Measurements from ENCODE around the gene BCR. TPM values are rescaled to one million over a fixed set of nuclear protein-coding genes. Genes with fewer than 3 reads are reported as not detected.

BCR gene
- total RNA-seq, 3 donors from 2014 or later = 25.3 to 44.6 (median 35.1) TPM

DNA sequence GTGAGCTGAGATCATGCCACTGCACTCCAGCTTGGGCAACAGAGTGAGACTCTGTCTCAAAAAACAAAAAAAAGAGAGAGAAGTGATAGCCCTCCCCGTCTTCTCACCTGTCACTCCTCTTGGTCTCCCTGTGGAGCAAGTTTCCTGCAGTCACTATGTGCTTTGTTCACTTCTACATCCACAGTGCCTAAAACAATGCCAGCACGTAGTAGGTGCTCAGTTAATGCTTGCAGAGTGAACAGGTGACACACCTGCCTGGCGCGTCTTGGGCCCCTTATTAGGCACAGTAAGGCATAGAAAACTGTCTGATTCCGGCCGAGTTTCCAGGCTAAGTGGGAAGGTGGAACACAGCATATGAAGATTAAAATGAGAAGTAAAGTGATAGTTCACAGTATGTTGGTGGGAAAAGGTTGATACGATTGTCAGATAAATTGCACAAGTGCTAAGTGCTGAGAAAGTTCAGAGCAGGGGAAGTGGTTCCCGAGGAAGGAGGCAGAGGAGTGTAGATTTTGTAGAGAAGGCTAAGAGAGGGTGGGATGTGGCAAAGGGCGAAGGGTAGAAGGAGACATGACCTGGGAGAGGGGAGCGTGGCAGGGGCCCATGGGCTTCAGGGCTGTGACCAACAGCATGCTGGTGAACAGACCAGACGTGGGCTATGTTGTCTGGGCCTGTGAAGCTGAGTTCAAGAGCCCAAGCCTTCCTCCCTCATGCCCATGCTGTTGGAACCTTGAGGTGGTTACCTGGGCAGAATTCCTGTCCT is 41.9 kb downstream of the BCR start:
- peaks cover 10 to 17% of the 10 kb centered on the region in 2 donors for H3K4me1 ChIP-seq
- no peak overlapping the region for H3K4me3 ChIP-seq
- peak overlapping the region in 1 of 2 donors; percentile 30 for H3K27ac ChIP-seq
- TF ChIP-seq POLR2AphosphoS5 (IDR thresholded peaks at IDR 0.05) (no peak), CTCF (IDR thresholded peaks at IDR 0.05) (no peak), POLR2A (IDR thresholded peaks at IDR 0.05) (no peak)
- intact Hi-C loops (cut with DNase I; ENCODE audit: low total_unique reads) = no loop called here
- H3K36me3 ChIP-seq = no peaks in the 10 kb centered on the region
- no peaks in the 10 kb centered on the region for H3K27me3 ChIP-seq
- DNase-seq (ENCODE audit: low spot score in 2 of 2) = no peak
- H3K9me3 ChIP-seq = no peaks in the 10 kb centered on the region

GRCh38 chr22:23222793-23223568 is 42.7 kb downstream of the BCR start:
- DNase-seq (ENCODE audit: low spot score in 2 of 2) = no peak
- H3K4me1 ChIP-seq = peaks cover 10 to 17% of the 10 kb centered on the region in 2 donors
- peak overlapping the region; percentile 17 to 78 for H3K27ac ChIP-seq

DNA sequence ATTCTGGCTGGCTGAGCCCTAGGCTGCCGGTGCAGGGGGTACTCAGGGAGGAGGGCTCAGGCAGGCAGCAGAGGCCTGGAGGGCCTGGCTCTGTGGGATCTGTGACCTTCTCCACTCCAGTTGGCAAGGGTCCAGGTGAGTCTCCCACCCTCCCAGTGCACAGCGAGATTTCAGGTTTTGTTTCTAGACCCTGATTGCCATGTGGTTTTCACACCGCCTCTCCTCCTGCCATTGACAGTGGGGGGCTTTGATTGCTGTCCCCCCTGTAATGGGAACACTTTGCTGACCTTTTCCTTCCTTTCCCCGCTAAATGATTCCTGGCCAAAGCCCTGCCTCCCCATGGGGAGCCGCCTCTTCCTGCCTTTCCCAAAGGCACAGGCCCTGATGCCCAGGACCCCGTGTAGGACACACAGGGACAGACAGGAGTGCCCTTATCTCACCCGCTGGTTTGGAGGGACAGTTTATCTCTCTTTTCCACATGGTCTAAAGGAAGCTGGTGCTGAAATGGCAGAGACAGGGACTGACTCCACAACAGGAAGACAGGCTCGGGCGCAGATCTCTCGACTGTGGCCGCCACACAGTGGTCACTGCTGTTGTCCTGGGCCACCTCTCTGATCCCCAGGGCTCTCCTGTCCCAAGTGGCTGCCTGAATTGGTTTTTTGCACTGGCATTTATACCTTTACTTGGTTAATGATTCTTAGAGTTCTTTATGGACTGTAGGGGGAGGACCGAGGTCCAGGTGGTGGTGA is 43.4 kb downstream of the BCR start:
- intact Hi-C loops (cut with DNase I; ENCODE audit: low total_unique reads) = loop anchor here (2.0 kb wide), 1 partner anchor 45 kb away; no protein-coding TSS in a partner anchor
- Histone ChIP-seq H3K36me3 (no peaks in the 10 kb centered on the region), H3K4me3 (no peak overlapping the region), H3K27me3 (no peaks in the 10 kb centered on the region), H3K27ac (peak overlapping the region; percentile 17 to 78), H3K9me3 (peaks cover 5 to 15% of the 10 kb centered on the region in 2 donors), H3K4me1 (peaks cover 10 to 12% of the 10 kb centered on the region in 2 donors)
- TF ChIP-seq CTCF (IDR thresholded peaks at IDR 0.05) (no peak), POLR2A (IDR thresholded peaks at IDR 0.05) (no peak), POLR2AphosphoS5 (IDR thresholded peaks at IDR 0.05) (no peak)
- DNase-seq (ENCODE audit: low spot score in 2 of 2) = no peak

More at GRCh38 chr22:23222793-23223568, 42.7 kb downstream of the BCR start:
- H3K4me3 ChIP-seq = no peak overlapping the region
- peaks cover 5 to 7% of the 10 kb centered on the region in 2 donors for H3K9me3 ChIP-seq
- H3K36me3 ChIP-seq = no peaks in the 10 kb centered on the region
- no peaks in the 10 kb centered on the region for H3K27me3 ChIP-seq
- intact Hi-C loops (cut with DNase I; ENCODE audit: low total_unique reads) = no loop called here
- no peak for TF ChIP-seq CTCF (IDR thresholded peaks at IDR 0.05)
- no peak for TF ChIP-seq POLR2AphosphoS5 (IDR thresholded peaks at IDR 0.05)
- no peak for TF ChIP-seq POLR2A (IDR thresholded peaks at IDR 0.05)

- no peak for TF ChIP-seq CTCF (IDR thresholded peaks at IDR 0.05)
- TF ChIP-seq POLR2AphosphoS5 (IDR thresholded peaks at IDR 0.05) = no peak
- no peak for TF ChIP-seq POLR2A (IDR thresholded peaks at IDR 0.05)
- H3K4me1 ChIP-seq = peaks cover 9 to 11% of the 10 kb centered on the region in 2 donors
- no peak for DNase-seq (ENCODE audit: low spot score in 2 of 2)
- peaks cover 10 to 24% of the 10 kb centered on the region in 2 donors for H3K9me3 ChIP-seq
- intact Hi-C loops (cut with DNase I; ENCODE audit: low total_unique reads) = loop anchor here (2.0 kb wide), 1 partner anchor 46 kb away; no protein-coding TSS in a partner anchor
- H3K4me3 ChIP-seq = no peak overlapping the region
- H3K27me3 ChIP-seq = no peaks in the 10 kb centered on the region
- peak overlapping the region; percentile 17 to 78 for H3K27ac ChIP-seq
- no peaks in the 10 kb centered on the region for H3K36me3 ChIP-seq
Measured at GRCh38 chr22:23224846-23225245, 44.5 kb downstream of the BCR start.
